K562 (cell line): ENCODE results near the gene PRIM1. TPM values are rescaled to one million over a fixed set of nuclear protein-coding genes. Genes with fewer than 3 reads are reported as not detected.

Experiments used
- ATF1 ChIP-seq, 2 experiments: fragments of 450-650 bp in 1 of 2; IDR thresholded peaks; 2 replicates each; pipeline ENCODE4 v1.6.1; 2016; ENCODE audit warnings: missing compliant biosample characterization in 1 of 2, missing genetic modification characterization in 1 of 2
- CBFA2T3 ChIP-seq: fragments of 450-650 bp; IDR thresholded peaks from 2 replicates; pipeline ENCODE4 v1.6.1; 2017
- DNMT1 ChIP-seq: fragments of 450-650 bp; IDR thresholded peaks from 2 replicates; pipeline ENCODE4 v1.6.1; 2016; ENCODE audit warnings: antibody characterized with exemption, mild to moderate bottlenecking
- ETV1 ChIP-seq: fragments of 450-650 bp; conservative IDR thresholded peaks from 2 replicates; pipeline ENCODE4 v1.6.1; 2016; ENCODE audit warnings: missing genetic modification characterization, control low read depth, low read depth, missing compliant biosample characterization
- FOXK1 ChIP-seq: sonication (generic); formaldehyde crosslinking; IDR thresholded peaks from 2 replicates; pipeline ENCODE4 v1.8.0; 2022; ENCODE audit warnings: missing genetic modification reagents, mild to moderate bottlenecking, borderline replicate concordance
- KDM2B ChIP-seq: fragments of 250-450 bp; sonication (Bioruptor Pico); IDR thresholded peaks from 2 replicates; pipeline ENCODE4 v1.8.0; 2021; ENCODE audit warnings: mild to moderate bottlenecking, moderate library complexity
- KDM4B ChIP-seq, 2 experiments: fragments of 450-650 bp in 1 of 2; sonication (generic) in 1 of 2; IDR thresholded peaks; 2 replicates each; pipeline ENCODE4 v1.6.1; 2016 to 2017; ENCODE audit warnings: borderline replicate concordance in 2 of 2, antibody characterized with exemption in 1 of 2, low read depth in 1 of 2, mild to moderate bottlenecking in 1 of 2
- KHSRP ChIP-seq: fragments of 450-650 bp; IDR thresholded peaks from 2 replicates; pipeline ENCODE4 v1.6.1; 2017
- LARP7 ChIP-seq: fragments of 450-650 bp; IDR thresholded peaks from 2 replicates; pipeline ENCODE4 v1.6.1; 2016
- MIER1 ChIP-seq: fragments of 450-650 bp; IDR thresholded peaks from 2 replicates; pipeline ENCODE4 v1.6.1; 2016; ENCODE audit warnings: antibody characterized with exemption, mild to moderate bottlenecking, low read depth
- NBN ChIP-seq: fragments of 450-650 bp; IDR thresholded peaks from 2 replicates; pipeline ENCODE4 v1.6.1; 2016; ENCODE audit warnings: low read depth, mild to moderate bottlenecking
- PHF20 ChIP-seq: fragments of 450-650 bp; IDR thresholded peaks from 2 replicates; pipeline ENCODE4 v1.6.1; 2018; ENCODE audit not compliant: partially characterized antibody
- SIN3A ChIP-seq, 2 experiments: fragments of 150-350 bp in 1 of 2; IDR thresholded peaks; 2 replicates each; pipeline ENCODE4 v1.6.1; 2011 to 2016; ENCODE audit warnings: borderline replicate concordance in 2 of 2, low read depth in 2 of 2, low read length in 2 of 2, mild to moderate bottlenecking in 2 of 2, moderate library complexity in 2 of 2; ENCODE audit not compliant: control insufficient read depth in 1 of 2
- STAT5B ChIP-seq: fragments of 250-450 bp; sonication (Bioruptor Pico); IDR thresholded peaks from 2 replicates; pipeline ENCODE4 v1.8.0; 2021; ENCODE audit warnings: mild to moderate bottlenecking, inconsistent platforms
- TARDBP ChIP-seq: fragments of 450-650 bp; IDR thresholded peaks from 2 replicates; pipeline ENCODE4 v1.6.1; 2016
- TOE1 ChIP-seq, 2 experiments: fragments of 450-650 bp in 1 of 2; sonication (generic) in 1 of 2; formaldehyde crosslinking in 1 of 2; IDR thresholded peaks; 2 replicates each; pipeline versions ENCODE4 v1.7.1 to v1.8.0; 2016 to 2022; ENCODE audit warnings: borderline replicate concordance in 2 of 2, mild to moderate bottlenecking in 2 of 2, antibody characterized with exemption in 1 of 2, inconsistent platforms in 1 of 2, low read depth in 1 of 2, missing genetic modification reagents in 1 of 2, moderate library complexity in 1 of 2
- U2AF2 ChIP-seq: fragments of 200-400 bp; formaldehyde crosslinking; optimal IDR thresholded peaks from 2 replicates; pipeline ENCODE3; 2017; ENCODE audit warnings: low read depth, mild to moderate bottlenecking, low read length
- YY1 ChIP-seq, 3 experiments: IDR thresholded peaks; 2 replicates each; pipeline ENCODE4 v1.6.1; 2011; ENCODE audit warnings: low read length in 2 of 3, mild to moderate bottlenecking in 2 of 3, moderate library complexity in 2 of 3, borderline replicate concordance in 1 of 3, control low read depth in 1 of 3, low read depth in 1 of 3; ENCODE audit not compliant: insufficient read depth in 3 of 3, insufficient replicate concordance in 2 of 3, control insufficient read depth in 1 of 3, insufficient read length in 1 of 3; ENCODE audit errors: extremely low read depth in 1 of 3
- ZC3H11A ChIP-seq: IDR thresholded peaks from 2 replicates; pipeline ENCODE4 v1.6.1; 2012; ENCODE audit warnings: low read depth, low read length, improper control_type of control experiment
- ZNF175 ChIP-seq: fragments of 200-800 bp; sonication (Bioruptor generic); IDR thresholded peaks from 2 replicates; pipeline ENCODE4 v1.6.1; 2016; ENCODE audit warnings: low read depth, mild to moderate bottlenecking, missing genetic modification characterization, missing compliant biosample characterization
- ZNF212 ChIP-seq: fragments of 450-650 bp; formaldehyde crosslinking; IDR thresholded peaks from 2 replicates; pipeline ENCODE4 v1.4.0; 2020; ENCODE audit warnings: mild to moderate bottlenecking
- ZSCAN29 ChIP-seq: fragments of 450-650 bp; IDR thresholded peaks from 2 replicates; pipeline ENCODE4 v1.6.1; 2017
- polyA plus RNA-seq, 8 experiments: library from polyadenylated mRNA; depleted of rRNA in 4 of 8; stranded (reverse) in 5 of 8; unstranded in 3 of 8; fragments of >200 nt; fragmentation: Nextera tagmentation in 2 of 8; fragmentation: Illumina TruSeq in 1 of 8; extraction: Ambion mirVana in 2 of 8; extraction: Trizol in 1 of 8; gene quantifications; 2 replicates each; pipeline versions ENCODE4 v1.2.1 to v1.2.3, GENCODE V29; 2011 to 2014; ENCODE audit warnings: inconsistent platforms in 1 of 8, missing spikeins in 1 of 8
- total RNA-seq, 7 experiments: library from RNA; depleted of rRNA in 6 of 7; stranded (reverse); fragments of >200 nt in 6 of 7; fragmentation: Illumina TruSeq in 2 of 7; extraction: Trizol in 2 of 7; gene quantifications; 2 replicates each; pipeline versions ENCODE4 v1.2.1 to v1.2.3, GENCODE V29; 2011 to 2021; ENCODE audit warnings: low replicate concordance in 1 of 7
- TF ChIP-seq, protein P1 (sequence below): fragments of 250-450 bp; sonication (Bioruptor Pico); IDR thresholded peaks from 2 replicates; pipeline ENCODE4 v1.5.0; 2021; ENCODE audit warnings: mild to moderate bottlenecking, borderline replicate concordance
- TF ChIP-seq, protein P2 (sequence below): sonication (generic); formaldehyde crosslinking; IDR thresholded peaks from 2 replicates; pipeline ENCODE4 v1.8.1; 2023; ENCODE audit warnings: mild to moderate bottlenecking, missing genetic modification reagents

Gene PRIM1
- total and polyA plus RNA-seq, 9 of the 15 experiments (the other 6 are each of a cell fraction or from before 2014, with no cell fraction given) = 67.2 to 179 (median 140) TPM

DNA sequence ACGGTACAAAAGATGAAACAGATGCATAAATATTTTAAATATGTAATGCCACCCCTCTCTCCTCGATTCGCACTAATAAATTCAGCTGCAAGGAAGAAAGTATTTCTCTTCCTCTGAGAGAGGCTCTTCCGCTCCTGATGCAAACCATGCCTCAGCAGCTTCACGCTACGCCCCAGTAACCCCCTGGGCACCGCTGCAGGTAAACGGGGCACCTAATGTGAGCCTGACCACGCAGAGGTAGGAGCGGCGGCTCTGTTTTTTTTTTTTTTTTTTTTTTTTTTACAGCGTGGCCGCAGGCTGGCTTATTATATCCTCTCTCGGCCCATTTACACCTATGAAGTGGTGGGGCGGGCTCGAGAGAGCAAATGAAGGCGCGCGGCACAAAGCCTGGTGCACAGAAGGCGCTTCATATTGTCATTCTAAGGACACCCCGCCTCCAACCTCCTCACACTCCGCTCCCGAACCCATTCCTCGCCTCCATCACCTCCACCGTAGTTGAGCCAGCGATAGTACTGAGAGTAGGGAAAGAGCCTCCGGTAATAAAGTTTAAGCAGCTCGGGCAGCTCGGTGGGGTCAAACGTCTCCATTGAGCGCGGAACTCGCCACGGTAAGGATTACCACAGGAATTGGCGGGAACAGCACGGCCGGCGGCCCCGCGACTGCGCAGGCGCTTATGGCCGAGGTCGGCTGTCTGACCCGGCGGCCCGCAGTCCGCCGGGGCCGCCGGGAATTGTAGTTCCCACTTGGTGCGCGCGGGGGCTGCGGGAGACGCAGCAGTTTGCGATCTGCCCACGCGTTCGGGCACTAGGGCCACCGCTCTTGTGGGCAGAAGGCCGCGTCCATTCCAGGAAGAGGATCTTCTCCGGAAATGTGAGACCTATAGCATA lies at the start of gene PRIM1 (continued):
- TF ChIP-seq KDM4B (IDR thresholded peaks at IDR 0.05; ENCODE audit: borderline replicate concordance in 2 of 2, low read depth in 1 of 2) = no peak; a peak in 1 of 4 replicates
- TF ChIP-seq, protein P1, sequence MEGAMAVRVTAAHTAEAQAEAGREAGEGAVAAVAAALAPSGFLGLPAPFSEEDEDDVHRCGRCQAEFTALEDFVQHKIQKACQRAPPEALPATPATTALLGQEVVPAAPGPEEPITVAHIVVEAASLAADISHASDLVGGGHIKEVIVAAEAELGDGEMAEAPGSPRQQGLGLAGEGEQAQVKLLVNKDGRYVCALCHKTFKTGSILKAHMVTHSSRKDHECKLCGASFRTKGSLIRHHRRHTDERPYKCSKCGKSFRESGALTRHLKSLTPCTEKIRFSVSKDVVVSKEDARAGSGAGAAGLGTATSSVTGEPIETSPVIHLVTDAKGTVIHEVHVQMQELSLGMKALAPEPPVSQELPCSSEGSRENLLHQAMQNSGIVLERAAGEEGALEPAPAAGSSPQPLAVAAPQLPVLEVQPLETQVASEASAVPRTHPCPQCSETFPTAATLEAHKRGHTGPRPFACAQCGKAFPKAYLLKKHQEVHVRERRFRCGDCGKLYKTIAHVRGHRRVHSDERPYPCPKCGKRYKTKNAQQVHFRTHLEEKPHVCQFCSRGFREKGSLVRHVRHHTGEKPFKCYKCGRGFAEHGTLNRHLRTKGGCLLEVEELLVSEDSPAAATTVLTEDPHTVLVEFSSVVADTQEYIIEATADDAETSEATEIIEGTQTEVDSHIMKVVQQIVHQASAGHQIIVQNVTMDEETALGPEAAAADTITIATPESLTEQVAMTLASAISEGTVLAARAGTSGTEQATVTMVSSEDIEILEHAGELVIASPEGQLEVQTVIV (CRISPR knock-in tag) = no peak
- TF ChIP-seq DNMT1 = no peak
- TF ChIP-seq KDM2B (CRISPR knock-in tag) = no peak
- TF ChIP-seq PHF20 = no peak
- no peak for TF ChIP-seq TOE1 (IDR thresholded peaks at IDR 0.05; ENCODE audit: borderline replicate concordance)
- TF ChIP-seq TOE1 (CRISPR knock-in tag; IDR thresholded peaks at IDR 0.05; ENCODE audit: borderline replicate concordance, low read depth) = no peak
- peak; percentile 86; the same call in 1 of the 2 replicates for TF ChIP-seq FOXK1 (CRISPR knock-in tag)
- no peak for TF ChIP-seq STAT5B (CRISPR knock-in tag)
- TF ChIP-seq ZC3H11A = no peak; the same call in 1 of the 2 replicates
- TF ChIP-seq TARDBP = no peak
- peak in 2 of 3 experiments; percentile 82 to 85 for TF ChIP-seq YY1 (IDR thresholded peaks at IDR 0.05; ENCODE audit: borderline replicate concordance in 1 of 3, control insufficient read depth in 1 of 3, extremely low read depth in 1 of 3, insufficient read depth in 3 of 3, insufficient read length in 1 of 3, insufficient replicate concordance in 2 of 3, low read depth in 1 of 3, low read length in 2 of 3)
- TF ChIP-seq ZSCAN29 = 0 out of 2 replicates have a peak, but pooled peaks have one; percentile 40
- no peak for TF ChIP-seq CBFA2T3
- no peak for TF ChIP-seq NBN
- peak in 1 of 2 experiments; percentile 27; a peak in 1 of 4 replicates for TF ChIP-seq SIN3A (IDR thresholded peaks at IDR 0.05; ENCODE audit: borderline replicate concordance in 2 of 2, control insufficient read depth in 1 of 2, low read depth in 2 of 2, low read length in 2 of 2)
- TF ChIP-seq, protein P2, sequence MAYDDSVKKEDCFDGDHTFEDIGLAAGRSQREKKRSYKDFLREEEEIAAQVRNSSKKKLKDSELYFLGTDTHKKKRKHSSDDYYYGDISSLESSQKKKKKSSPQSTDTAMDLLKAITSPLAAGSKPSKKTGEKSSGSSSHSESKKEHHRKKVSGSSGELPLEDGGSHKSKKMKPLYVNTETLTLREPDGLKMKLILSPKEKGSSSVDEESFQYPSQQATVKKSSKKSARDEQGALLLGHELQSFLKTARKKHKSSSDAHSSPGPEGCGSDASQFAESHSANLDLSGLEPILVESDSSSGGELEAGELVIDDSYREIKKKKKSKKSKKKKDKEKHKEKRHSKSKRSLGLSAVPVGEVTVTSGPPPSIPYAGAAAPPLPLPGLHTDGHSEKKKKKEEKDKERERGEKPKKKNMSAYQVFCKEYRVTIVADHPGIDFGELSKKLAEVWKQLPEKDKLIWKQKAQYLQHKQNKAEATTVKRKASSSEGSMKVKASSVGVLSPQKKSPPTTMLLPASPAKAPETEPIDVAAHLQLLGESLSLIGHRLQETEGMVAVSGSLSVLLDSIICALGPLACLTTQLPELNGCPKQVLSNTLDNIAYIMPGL (CRISPR knock-in tag) = peak; percentile 24; the same call in 1 of the 2 replicates
- TF ChIP-seq MIER1 = no peak
- TF ChIP-seq U2AF2 = no peak
- no peak for TF ChIP-seq KHSRP
- TF ChIP-seq ATF1 (CRISPR knock-in tag; IDR thresholded peaks at IDR 0.05) = no peak
- TF ChIP-seq ATF1 (tag; IDR thresholded peaks at IDR 0.05) = peak; percentile 82
- no peak for TF ChIP-seq ZNF175 (CRISPR knock-in tag)
- no peak for TF ChIP-seq ETV1 (tag)
- no peak for TF ChIP-seq ZNF212
- TF ChIP-seq LARP7 = no peak
